NCI-H82 treated with DMSO at 0.1 percent for 48 hours (cell line): ENCODE data around the gene EXOSC5.
"Not testable (repeated sequence)": the region's sequence is repeated elsewhere in the genome, so short reads cannot be mapped to it uniquely, and the experiment has no call there.

Experiments
- DNase-seq: peaks from one replicate; lab custom pipeline; 2025; ENCODE audit not compliant: unreplicated experiment; lab: John Stamatoyannopoulos, UW

EXOSC5 gene

DNA sequence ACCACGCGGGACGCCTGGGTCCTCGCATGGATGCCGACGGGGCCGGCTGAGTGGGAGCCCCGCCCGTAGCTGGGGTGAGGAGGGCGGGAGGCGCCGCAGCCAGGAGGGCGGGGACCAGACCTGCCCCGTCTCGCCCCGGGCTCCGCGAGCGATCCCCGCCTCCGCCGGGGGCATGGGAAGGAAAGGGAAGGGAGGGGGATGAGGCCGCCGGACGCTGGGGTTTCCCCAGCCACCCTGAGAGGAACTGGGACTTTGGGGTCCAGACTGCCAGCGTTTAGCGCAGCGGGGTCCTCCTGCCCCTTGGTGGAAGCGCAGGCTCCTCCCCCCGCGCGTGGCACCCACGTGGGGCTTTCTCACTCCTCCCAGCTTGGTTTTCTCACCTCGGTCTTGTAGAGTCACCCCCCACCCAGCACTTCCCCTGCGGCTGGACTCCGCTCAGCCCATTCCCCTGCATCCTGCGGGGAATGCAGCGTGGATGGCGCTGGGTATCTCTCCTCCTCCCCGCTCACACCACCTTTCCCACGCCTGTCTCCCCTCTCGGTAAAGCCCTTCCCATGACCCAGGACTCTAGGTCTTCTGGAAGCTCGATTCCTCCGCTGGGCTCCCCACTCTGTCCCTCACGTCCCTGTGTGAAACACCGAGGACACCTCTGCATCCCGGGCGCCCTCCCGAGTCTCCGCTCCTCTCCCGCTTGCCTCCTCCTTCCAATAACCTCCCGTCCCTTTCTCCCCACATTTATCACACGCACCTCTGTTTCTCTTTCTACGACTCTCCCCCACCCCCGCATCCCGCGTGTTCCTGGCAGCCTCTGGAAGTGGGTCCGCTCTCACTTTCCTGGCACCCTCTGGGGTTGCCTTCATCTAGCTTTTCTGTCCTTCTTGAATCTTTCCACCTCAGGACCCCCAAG, 45.6 kb downstream of the EXOSC5 start:
- DNase-seq: no peak

DNA sequence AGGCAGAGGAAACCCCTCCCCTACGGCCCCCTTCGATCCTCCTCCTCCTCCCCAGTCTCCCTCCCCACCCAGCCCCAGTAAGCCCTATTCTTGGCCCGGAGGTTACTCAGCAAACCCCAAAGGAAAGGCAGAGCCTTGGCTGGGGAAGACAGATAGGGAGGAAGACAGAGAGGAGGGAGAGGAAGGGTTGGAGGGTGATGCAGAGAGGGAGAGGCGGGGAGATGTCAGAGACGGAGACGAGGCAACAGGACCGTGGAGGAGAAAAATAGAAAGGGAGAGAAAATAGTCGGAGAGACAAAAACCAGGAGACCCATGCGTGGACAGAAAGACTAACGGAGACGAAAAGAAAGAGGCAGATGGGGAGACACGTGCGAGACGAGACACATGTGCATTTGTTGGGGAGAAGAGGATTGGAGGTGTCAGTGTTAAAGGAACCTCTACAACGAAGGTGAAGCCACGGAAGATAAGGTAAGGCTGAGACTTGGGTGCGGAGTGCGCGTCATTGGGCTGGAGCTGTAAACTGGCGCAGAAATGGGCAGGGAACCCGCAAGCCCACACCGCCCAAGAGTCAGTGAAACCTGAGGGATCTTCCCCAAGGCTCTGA, 46.3 kb downstream of the EXOSC5 start:
- DNase-seq: no peak

DNA sequence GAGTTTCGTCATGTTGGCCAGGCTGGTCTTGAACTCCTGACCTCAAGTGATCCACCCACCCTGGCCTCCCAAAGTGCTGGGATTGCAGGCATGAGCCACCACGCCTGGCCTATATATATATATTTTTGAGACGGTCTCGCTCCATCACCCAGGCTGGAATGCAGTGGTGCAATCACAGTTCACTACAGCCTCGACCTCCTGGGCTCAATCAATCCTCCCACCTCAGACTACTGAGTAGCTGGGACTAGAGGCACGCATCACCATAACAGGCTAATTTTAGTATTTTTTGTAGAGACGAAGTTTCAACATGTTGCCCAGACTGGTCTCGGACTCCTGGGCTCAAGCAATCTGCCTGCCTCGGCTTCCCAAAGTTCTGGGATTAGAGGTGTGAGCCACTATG, 50.2 kb downstream of the EXOSC5 start:
- DNase-seq: not testable (repeated sequence)

DNA sequence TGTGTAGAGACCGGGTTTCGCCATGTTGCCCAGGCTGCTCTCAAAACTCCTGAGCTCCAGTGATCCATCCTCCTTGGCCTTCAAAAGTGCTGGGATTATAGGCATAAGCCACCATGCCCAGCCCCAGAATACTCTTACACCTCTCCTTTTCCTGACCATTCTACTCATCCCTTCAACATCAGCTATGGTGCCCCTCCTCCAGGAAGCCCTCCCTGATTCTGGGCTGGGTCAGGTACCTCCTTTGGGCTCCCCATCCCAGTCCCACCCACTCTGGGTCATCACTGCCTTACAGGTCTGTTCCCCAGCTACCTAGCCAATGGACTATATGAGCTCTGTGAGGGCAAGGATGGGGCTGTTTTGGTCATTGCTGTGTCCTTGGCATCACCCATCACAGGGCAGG, 53.0 kb downstream of the EXOSC5 start:
- no peak for DNase-seq

DNA sequence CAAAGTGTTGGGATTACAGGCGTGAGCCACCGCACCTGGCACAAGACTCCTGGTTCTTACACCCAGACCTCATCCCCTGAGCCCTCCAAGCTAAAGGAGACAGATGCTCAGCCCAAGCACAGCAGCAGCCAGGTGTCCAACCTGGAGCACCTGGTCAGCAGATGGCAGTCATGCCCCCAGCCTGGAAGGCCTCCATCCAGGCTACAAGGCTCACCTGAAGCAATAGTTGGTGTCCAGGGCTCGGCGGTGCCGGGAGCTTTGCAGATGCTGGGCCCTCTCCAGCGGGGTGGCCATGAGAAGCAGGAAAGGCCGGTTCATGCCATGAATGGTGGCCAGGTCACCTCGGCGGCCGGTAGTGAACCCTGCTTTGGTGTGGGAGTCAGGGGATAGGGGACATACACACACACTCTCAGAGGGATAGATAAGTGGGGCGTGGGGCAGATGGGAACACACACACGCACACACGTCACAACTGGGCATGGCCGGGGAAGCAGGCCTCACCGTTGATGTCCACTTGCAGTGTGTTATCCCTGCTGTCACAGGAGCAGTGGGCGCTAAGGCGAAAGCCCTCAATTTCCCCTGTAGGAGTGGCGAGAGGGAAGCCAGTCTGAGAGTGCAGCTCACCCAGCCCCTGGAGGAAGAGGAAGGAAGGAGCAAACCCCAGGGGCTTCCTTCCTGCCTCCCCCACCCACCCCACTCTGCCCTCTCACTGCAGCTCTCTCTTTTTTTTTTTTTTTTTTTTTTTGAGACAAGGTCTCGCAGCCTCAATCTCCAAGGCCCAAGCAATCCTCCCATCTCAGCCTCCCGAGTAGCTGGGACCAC, 55.3 kb downstream of the EXOSC5 start:
- DNase-seq: no peak

DNA sequence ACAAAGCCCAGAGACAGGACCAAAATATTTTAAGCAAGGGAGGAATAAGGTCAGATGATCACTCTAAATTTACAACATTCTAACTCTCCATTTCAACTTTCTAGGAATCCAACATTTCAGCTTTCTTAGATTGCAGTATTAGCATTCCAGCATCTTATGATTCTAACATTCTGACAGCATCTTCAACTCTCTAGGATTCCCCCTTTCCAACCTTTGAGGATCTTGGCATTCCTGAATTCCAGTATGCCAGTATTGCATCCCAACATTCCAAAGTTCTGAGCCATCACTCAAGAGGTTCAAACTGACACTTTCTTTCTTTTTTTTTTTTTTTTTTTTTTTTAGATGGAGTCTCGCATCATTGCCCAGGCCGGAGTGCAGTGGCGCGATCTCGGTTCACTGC, 57.2 kb downstream of the EXOSC5 start:
- no peak for DNase-seq
